H9 (cell line): ENCODE data around the gene SLC22A31. TPM values are rescaled to one million over a fixed set of nuclear protein-coding genes. Genes with fewer than 3 reads are reported as not detected.

ENCODE experiments used
- DNase-seq: peaks from one replicate; pipeline ENCODE4 v3.0.0-alpha.2; 2017
- H2AFZ ChIP-seq: one replicate; pipeline ENCODE4 v1.6.1; 2013; ENCODE audit warnings: mild to moderate bottlenecking, low read length, control low read depth, moderate library complexity
- H2AK5ac ChIP-seq: 2 replicates; pipeline ENCODE4 v1.6.1; 2013; ENCODE audit warnings: low read length, control low read depth, mixed read lengths; ENCODE audit not compliant: insufficient read length
- H2BK120ac ChIP-seq: one replicate; pipeline ENCODE4 v1.6.1; 2013; ENCODE audit warnings: low read depth, mild to moderate bottlenecking, low read length, control low read depth, inconsistent platforms; ENCODE audit not compliant: poor library complexity, severe bottlenecking
- H2BK12ac ChIP-seq: 2 replicates; pipeline ENCODE4 v1.6.1; 2013; ENCODE audit warnings: low read length, control low read depth, mixed read lengths, low read depth; ENCODE audit not compliant: insufficient read length
- H2BK15ac ChIP-seq: 2 replicates; pipeline ENCODE4 v1.6.1; 2013; ENCODE audit warnings: low read depth, low read length, control low read depth
- H2BK20ac ChIP-seq: one replicate; pipeline ENCODE4 v1.6.1; 2013; ENCODE audit warnings: low read depth, mild to moderate bottlenecking, low read length, control low read depth, inconsistent platforms; ENCODE audit not compliant: poor library complexity, severe bottlenecking
- H2BK5ac ChIP-seq: 2 replicates; pipeline ENCODE4 v1.6.1; 2013; ENCODE audit warnings: low read length, control low read depth, mixed read lengths; ENCODE audit not compliant: insufficient read length
- H3K14ac ChIP-seq: 2 replicates; pipeline ENCODE4 v1.6.1; 2013; ENCODE audit warnings: low read length, control low read depth; ENCODE audit not compliant: insufficient read depth
- H3K18ac ChIP-seq: 2 replicates; pipeline ENCODE4 v1.6.1; 2013; ENCODE audit warnings: low read depth, mild to moderate bottlenecking, mixed read lengths, low read length, control low read depth; ENCODE audit not compliant: insufficient read length
- H3K23ac ChIP-seq: 2 replicates; pipeline ENCODE4 v1.6.1; 2013; ENCODE audit warnings: low read length, control low read depth, mixed read lengths, low read depth; ENCODE audit not compliant: insufficient read length
- H3K23me2 ChIP-seq: 2 replicates; pipeline ENCODE4 v1.6.1; 2013; ENCODE audit warnings: low read depth, mild to moderate bottlenecking, mixed read lengths, low read length, control low read depth; ENCODE audit not compliant: insufficient read length, poor library complexity, severe bottlenecking
- H3K27ac ChIP-seq: 2 replicates; pipeline ENCODE4 v1.5.1; 2013; ENCODE audit warnings: low read length, control low read depth, mixed read lengths, low read depth; ENCODE audit not compliant: insufficient read length
- H3K27me3 ChIP-seq: 2 replicates; pipeline ENCODE4 v1.6.1; 2013; ENCODE audit warnings: low read length, control low read depth, inconsistent platforms; ENCODE audit not compliant: insufficient read depth
- H3K4ac ChIP-seq: 2 replicates; pipeline ENCODE4 v1.6.1; 2013; ENCODE audit warnings: low read depth, mild to moderate bottlenecking, control low read depth, inconsistent platforms, low read length, moderate library complexity
- H3K4me1 ChIP-seq: 2 replicates; pipeline ENCODE4 v1.6.1; 2013; ENCODE audit warnings: low read length, control low read depth, inconsistent platforms; ENCODE audit not compliant: insufficient read depth
- H3K4me2 ChIP-seq: 2 replicates; pipeline ENCODE4 v1.6.1; 2013; ENCODE audit warnings: low read length, control low read depth, mixed read lengths; ENCODE audit not compliant: insufficient read length, insufficient read depth
- H3K56ac ChIP-seq: 2 replicates; pipeline ENCODE4 v1.6.1; 2013; ENCODE audit warnings: low read depth, mild to moderate bottlenecking, mixed read lengths, low read length, control low read depth; ENCODE audit not compliant: insufficient read length
- H3K79me1 ChIP-seq: 2 replicates; pipeline ENCODE4 v1.6.1; 2013; ENCODE audit warnings: low read depth, mild to moderate bottlenecking, moderate library complexity, low read length, control low read depth, inconsistent platforms; ENCODE audit not compliant: insufficient read depth, poor library complexity, severe bottlenecking
- H3K79me2 ChIP-seq: 2 replicates; pipeline ENCODE4 v1.6.1; 2013; ENCODE audit warnings: low read length, control low read depth, inconsistent platforms; ENCODE audit not compliant: insufficient read depth
- H3K9ac ChIP-seq: 2 replicates; pipeline ENCODE4 v1.6.1; 2013; ENCODE audit warnings: low read length, control low read depth, mixed read lengths; ENCODE audit not compliant: insufficient read length; ENCODE audit errors: extremely low read depth
- H3K9me3 ChIP-seq: one replicate; pipeline ENCODE4 v1.6.1; 2013; ENCODE audit warnings: low read depth, low read length, inconsistent platforms; ENCODE audit not compliant: control insufficient read depth
- H3T11ph ChIP-seq: one replicate; pipeline ENCODE4 v1.6.1; 2013; ENCODE audit warnings: mild to moderate bottlenecking, low read length, control low read depth, inconsistent platforms
- H4K20me1 ChIP-seq: one replicate; pipeline ENCODE4 v1.6.1; 2013; ENCODE audit not compliant: control insufficient read depth, insufficient read length, insufficient read depth
- H4K5ac ChIP-seq: 2 replicates; pipeline ENCODE4 v1.6.1; 2013; ENCODE audit warnings: low read depth, mild to moderate bottlenecking, mixed read lengths, low read length, control low read depth; ENCODE audit not compliant: insufficient read length
- H4K8ac ChIP-seq: replicated peaks from 2 replicates; pipeline ENCODE4 v1.6.1; 2013; ENCODE audit warnings: low read length, control low read depth, mixed read lengths, low read depth; ENCODE audit not compliant: insufficient read length
- H4K91ac ChIP-seq: 2 replicates; pipeline ENCODE4 v1.6.1; 2013; ENCODE audit warnings: low read depth, mild to moderate bottlenecking, moderate library complexity, mixed read lengths, low read length, control low read depth; ENCODE audit not compliant: insufficient read length
- H3K27ac Mint-ChIP-seq, 3 experiments: 2 replicates in 2 of 3; 3 replicates in 1 of 3; pipeline ENCODE4 v1.8.0; 2020 to 2021; ENCODE audit warnings: mixed read lengths in 3 of 3, mild to moderate bottlenecking in 1 of 3, moderate library complexity in 1 of 3
- H3K27me3 Mint-ChIP-seq: 2 replicates; pipeline ENCODE4 v1.8.0; 2021; ENCODE audit warnings: low read depth, mild to moderate bottlenecking, moderate library complexity, mixed read lengths
- H3K36me3 Mint-ChIP-seq, 3 experiments: 2 replicates in 2 of 3; 3 replicates in 1 of 3; pipeline ENCODE4 v1.8.0; 2020 to 2021; ENCODE audit warnings: low read depth in 3 of 3, mixed read lengths in 3 of 3; ENCODE audit not compliant: insufficient read depth in 1 of 3
- H3K4me1 Mint-ChIP-seq, 2 experiments: 2 replicates each; pipeline ENCODE4 v1.8.0; 2020; ENCODE audit warnings: mixed read lengths in 2 of 2
- H3K4me3 Mint-ChIP-seq, 2 experiments: 2 replicates in 1 of 2; 3 replicates in 1 of 2; pipeline ENCODE4 v1.8.0; 2020 to 2021; ENCODE audit warnings: mild to moderate bottlenecking in 2 of 2, mixed read lengths in 2 of 2, moderate library complexity in 1 of 2
- H3K9me3 Mint-ChIP-seq, 2 experiments: 2 replicates in 1 of 2; 3 replicates in 1 of 2; pipeline ENCODE4 v1.8.0; 2020; ENCODE audit warnings: mild to moderate bottlenecking in 2 of 2, mixed read lengths in 2 of 2, moderate library complexity in 1 of 2
- WGBS: extraction: QIAGEN DNeasy Blood & Tissue Kit; methylation state at CpG from one replicate; pipeline ENCODE4 v1.1.7; 2013; ENCODE audit warnings: missing lambda C conversion rate, low lambda C conversion rate, mixed read lengths; ENCODE audit not compliant: insufficient read length; ENCODE audit errors: extremely low coverage; 5-methylcytosine and 5-hydroxymethylcytosine counted together
- total RNA-seq: library from RNA; stranded (reverse); gene quantifications from 2 replicates; pipeline ENCODE4 v1.2.1, GENCODE V29; 2021
- TF ChIP-seq, protein P1 (sequence below): fragments of 200-600 bp; sonication (generic); conservative IDR thresholded peaks from 3 replicates; pipeline ENCODE4 v1.8.0; 2021; ENCODE audit warnings: antibody characterized with exemption, mild to moderate bottlenecking

Gene SLC22A31
- total RNA-seq, 1 experiment from 2014 or later, result 7.7 TPM

GRCh38 chr16:89197633-89198416 lies 2.5 kb downstream of the SLC22A31 start:
- no peak overlapping the region for H2BK5ac ChIP-seq
- no peak overlapping the region for H3K18ac ChIP-seq
- H3K79me1 ChIP-seq, result no peaks in the 10 kb centered on the region
- no peak overlapping the region for H4K91ac ChIP-seq
- H4K20me1 ChIP-seq, result no peaks in the 10 kb centered on the region
- Mint-ChIP-seq H3K27ac (no peak overlapping the region; a peak in 1 of 7 replicates), H3K4me1 (peaks cover 6 to 11% of the 10 kb centered on the region in 2 experiments; a peak in 2 of 4 replicates), H3K9me3 (peaks cover 3% of the 10 kb centered on the region in 2 experiments; a peak in 2 of 5 replicates), H3K4me3 (no peak overlapping the region), H3K36me3 (no peaks in the 10 kb centered on the region), H3K27me3 (peaks cover 38% of the 10 kb centered on the region)
- DNase-seq, result no peak
- H4K8ac ChIP-seq, result no peak overlapping the region
- H2BK15ac ChIP-seq, result no peak overlapping the region
- H3K9ac ChIP-seq, result no peak overlapping the region
- no peak overlapping the region for H2AFZ ChIP-seq
- peaks cover 4% of the 10 kb centered on the region; the same call in 1 of the 2 replicates for H3K27me3 ChIP-seq
- H3K9me3 ChIP-seq, result no peaks in the 10 kb centered on the region
- no peak overlapping the region for H4K5ac ChIP-seq
- H3K27ac ChIP-seq, result no peak overlapping the region
- H2AK5ac ChIP-seq, result no peak overlapping the region
- H3K79me2 ChIP-seq, result no peaks in the 10 kb centered on the region
- TF ChIP-seq, protein P1, sequence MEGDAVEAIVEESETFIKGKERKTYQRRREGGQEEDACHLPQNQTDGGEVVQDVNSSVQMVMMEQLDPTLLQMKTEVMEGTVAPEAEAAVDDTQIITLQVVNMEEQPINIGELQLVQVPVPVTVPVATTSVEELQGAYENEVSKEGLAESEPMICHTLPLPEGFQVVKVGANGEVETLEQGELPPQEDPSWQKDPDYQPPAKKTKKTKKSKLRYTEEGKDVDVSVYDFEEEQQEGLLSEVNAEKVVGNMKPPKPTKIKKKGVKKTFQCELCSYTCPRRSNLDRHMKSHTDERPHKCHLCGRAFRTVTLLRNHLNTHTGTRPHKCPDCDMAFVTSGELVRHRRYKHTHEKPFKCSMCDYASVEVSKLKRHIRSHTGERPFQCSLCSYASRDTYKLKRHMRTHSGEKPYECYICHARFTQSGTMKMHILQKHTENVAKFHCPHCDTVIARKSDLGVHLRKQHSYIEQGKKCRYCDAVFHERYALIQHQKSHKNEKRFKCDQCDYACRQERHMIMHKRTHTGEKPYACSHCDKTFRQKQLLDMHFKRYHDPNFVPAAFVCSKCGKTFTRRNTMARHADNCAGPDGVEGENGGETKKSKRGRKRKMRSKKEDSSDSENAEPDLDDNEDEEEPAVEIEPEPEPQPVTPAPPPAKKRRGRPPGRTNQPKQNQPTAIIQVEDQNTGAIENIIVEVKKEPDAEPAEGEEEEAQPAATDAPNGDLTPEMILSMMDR, result no peak
- H3K23me2 ChIP-seq, result peaks cover 8% of the 10 kb centered on the region
- H3K4ac ChIP-seq, result no peak overlapping the region
- H2BK20ac ChIP-seq, result no peak overlapping the region
- H3K56ac ChIP-seq, result no peak overlapping the region
- no peak overlapping the region for H3K4me2 ChIP-seq
- H3K23ac ChIP-seq, result no peak overlapping the region
- H2BK120ac ChIP-seq, result no peak overlapping the region
- H3K14ac ChIP-seq, result no peak overlapping the region
- H3K4me1 ChIP-seq, result no peaks in the 10 kb centered on the region
- WGBS, result no CpG with 5 or more reads among the region's 26 CpGs
- no peak overlapping the region for H2BK12ac ChIP-seq
- no peak overlapping the region for H3T11ph ChIP-seq
